Measurements from ENCODE around the gene BACE1-AS.

DNA sequence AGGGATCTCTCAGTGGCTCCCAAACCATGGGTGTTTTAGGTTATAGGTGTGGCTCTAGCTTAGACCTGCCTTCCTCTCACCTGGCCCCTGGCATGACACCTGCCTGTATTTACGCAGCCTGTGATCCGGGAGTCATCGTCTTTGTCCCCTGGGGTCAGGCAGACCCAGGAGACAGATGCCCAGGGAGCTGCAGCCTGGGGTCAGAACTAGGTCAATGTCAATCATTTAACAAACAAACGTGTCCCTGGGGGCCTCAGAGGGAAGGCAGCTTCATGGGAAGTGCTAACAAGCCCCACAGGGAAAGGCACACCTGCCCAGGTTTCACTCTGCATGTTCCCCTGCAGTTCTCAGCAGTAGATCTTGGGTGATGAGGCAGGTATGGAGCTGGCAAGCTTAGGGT lies 12.0 kb downstream of the BACE1-AS start:
- TF ChIP-seq, protein P1, sequence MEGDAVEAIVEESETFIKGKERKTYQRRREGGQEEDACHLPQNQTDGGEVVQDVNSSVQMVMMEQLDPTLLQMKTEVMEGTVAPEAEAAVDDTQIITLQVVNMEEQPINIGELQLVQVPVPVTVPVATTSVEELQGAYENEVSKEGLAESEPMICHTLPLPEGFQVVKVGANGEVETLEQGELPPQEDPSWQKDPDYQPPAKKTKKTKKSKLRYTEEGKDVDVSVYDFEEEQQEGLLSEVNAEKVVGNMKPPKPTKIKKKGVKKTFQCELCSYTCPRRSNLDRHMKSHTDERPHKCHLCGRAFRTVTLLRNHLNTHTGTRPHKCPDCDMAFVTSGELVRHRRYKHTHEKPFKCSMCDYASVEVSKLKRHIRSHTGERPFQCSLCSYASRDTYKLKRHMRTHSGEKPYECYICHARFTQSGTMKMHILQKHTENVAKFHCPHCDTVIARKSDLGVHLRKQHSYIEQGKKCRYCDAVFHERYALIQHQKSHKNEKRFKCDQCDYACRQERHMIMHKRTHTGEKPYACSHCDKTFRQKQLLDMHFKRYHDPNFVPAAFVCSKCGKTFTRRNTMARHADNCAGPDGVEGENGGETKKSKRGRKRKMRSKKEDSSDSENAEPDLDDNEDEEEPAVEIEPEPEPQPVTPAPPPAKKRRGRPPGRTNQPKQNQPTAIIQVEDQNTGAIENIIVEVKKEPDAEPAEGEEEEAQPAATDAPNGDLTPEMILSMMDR (IDR thresholded peaks at IDR 0.05; ENCODE audit: insufficient read depth, low read depth, low read length): no peak
- TF ChIP-seq EZH2 (IDR thresholded peaks at IDR 0.05; ENCODE audit: insufficient read depth, low read length): no peak

Data from astrocyte (in vitro differentiated cells and primary cell).